ENCODE data around the gene TNIK. TPM values are rescaled to one million over a fixed set of nuclear protein-coding genes. Genes with fewer than 3 reads are reported as not detected.

TNIK gene
- total RNA-seq, 1 donor from 2014 or later: 9.3 TPM

- Mint-ChIP-seq H3K27me3 (ENCODE audit: low read depth) (no peaks in the 10 kb centered on the region), H3K27ac (no peak overlapping the region), H3K36me3 (peaks cover 5% of the 10 kb centered on the region), H3K9me3 (peaks cover 19% of the 10 kb centered on the region), H3K4me3 (no peak overlapping the region), H3K4me1 (peaks cover 9% of the 10 kb centered on the region)
- no peak for TF ChIP-seq CTCF (IDR thresholded peaks at IDR 0.05; ENCODE audit: unreplicated experiment)
- no peak for DNase-seq (ENCODE audit: low spot score in 2 of 2, unreplicated experiment in 2 of 2)
Measured at GRCh38 chr3:171301998-171302397, 158.2 kb downstream of the TNIK start.

- H3K36me3 Mint-ChIP-seq: peaks cover 5% of the 10 kb centered on the region
- no peak for TF ChIP-seq CTCF (IDR thresholded peaks at IDR 0.05; ENCODE audit: unreplicated experiment)
- H3K27ac Mint-ChIP-seq: no peak overlapping the region
- no peak overlapping the region for H3K4me3 Mint-ChIP-seq
- H3K4me1 Mint-ChIP-seq: peaks cover 19% of the 10 kb centered on the region
- H3K9me3 Mint-ChIP-seq: peaks cover 18% of the 10 kb centered on the region
- no peak for DNase-seq (ENCODE audit: low spot score in 2 of 2, unreplicated experiment in 2 of 2)
- no peaks in the 10 kb centered on the region for H3K27me3 Mint-ChIP-seq (ENCODE audit: low read depth)
Measured at GRCh38 chr3:171301002-171301401, 159.2 kb downstream of the TNIK start.

GRCh38 chr3:171297951-171298350 is 162.3 kb downstream of the TNIK start:
- TF ChIP-seq CTCF (IDR thresholded peaks at IDR 0.05; ENCODE audit: unreplicated experiment): no peak
- Mint-ChIP-seq H3K27me3 (ENCODE audit: low read depth) (no peaks in the 10 kb centered on the region), H3K36me3 (no peaks in the 10 kb centered on the region), H3K4me1 (peaks cover 26% of the 10 kb centered on the region), H3K4me3 (no peak overlapping the region), H3K9me3 (peaks cover 7% of the 10 kb centered on the region), H3K27ac (no peak overlapping the region)
- DNase-seq (ENCODE audit: low spot score in 2 of 2, unreplicated experiment in 2 of 2): no peak

GRCh38 chr3:171297207-171297606 is 163.0 kb downstream of the TNIK start:
- Mint-ChIP-seq H3K36me3 (no peaks in the 10 kb centered on the region), H3K4me3 (no peak overlapping the region), H3K27me3 (ENCODE audit: low read depth) (no peaks in the 10 kb centered on the region), H3K4me1 (peaks cover 26% of the 10 kb centered on the region), H3K27ac (peak overlapping the region; percentile 57), H3K9me3 (peaks cover 7% of the 10 kb centered on the region)
- TF ChIP-seq CTCF (IDR thresholded peaks at IDR 0.05; ENCODE audit: unreplicated experiment): no peak
- DNase-seq (ENCODE audit: low spot score in 2 of 2, unreplicated experiment in 2 of 2): no peak

- Mint-ChIP-seq H3K27ac (peak overlapping the region; percentile 75), H3K27me3 (ENCODE audit: low read depth) (no peaks in the 10 kb centered on the region), H3K4me3 (no peak overlapping the region), H3K36me3 (no peaks in the 10 kb centered on the region), H3K4me1 (peaks cover 28% of the 10 kb centered on the region), H3K9me3 (peaks cover 7% of the 10 kb centered on the region)
- TF ChIP-seq CTCF (IDR thresholded peaks at IDR 0.05; ENCODE audit: unreplicated experiment): no peak
- DNase-seq (ENCODE audit: low spot score in 2 of 2, unreplicated experiment in 2 of 2): no peak
Measured at GRCh38 chr3:171295484-171296373, 164.5 kb downstream of the TNIK start.

All from mesothelial cell of epicardium (in vitro differentiated cells).